Iris pigment epithelial cell (primary cell): ENCODE data around the gene TMEM89.
A peak's percentile ranks its signal among the peaks of the same experiment; 100 is the strongest.

ENCODE experiments used
- DNase-seq: peaks from one replicate; pipeline ENCODE4 v3.0.0-alpha.2; 2011; ENCODE audit warnings: low read depth

Gene TMEM89

DNA sequence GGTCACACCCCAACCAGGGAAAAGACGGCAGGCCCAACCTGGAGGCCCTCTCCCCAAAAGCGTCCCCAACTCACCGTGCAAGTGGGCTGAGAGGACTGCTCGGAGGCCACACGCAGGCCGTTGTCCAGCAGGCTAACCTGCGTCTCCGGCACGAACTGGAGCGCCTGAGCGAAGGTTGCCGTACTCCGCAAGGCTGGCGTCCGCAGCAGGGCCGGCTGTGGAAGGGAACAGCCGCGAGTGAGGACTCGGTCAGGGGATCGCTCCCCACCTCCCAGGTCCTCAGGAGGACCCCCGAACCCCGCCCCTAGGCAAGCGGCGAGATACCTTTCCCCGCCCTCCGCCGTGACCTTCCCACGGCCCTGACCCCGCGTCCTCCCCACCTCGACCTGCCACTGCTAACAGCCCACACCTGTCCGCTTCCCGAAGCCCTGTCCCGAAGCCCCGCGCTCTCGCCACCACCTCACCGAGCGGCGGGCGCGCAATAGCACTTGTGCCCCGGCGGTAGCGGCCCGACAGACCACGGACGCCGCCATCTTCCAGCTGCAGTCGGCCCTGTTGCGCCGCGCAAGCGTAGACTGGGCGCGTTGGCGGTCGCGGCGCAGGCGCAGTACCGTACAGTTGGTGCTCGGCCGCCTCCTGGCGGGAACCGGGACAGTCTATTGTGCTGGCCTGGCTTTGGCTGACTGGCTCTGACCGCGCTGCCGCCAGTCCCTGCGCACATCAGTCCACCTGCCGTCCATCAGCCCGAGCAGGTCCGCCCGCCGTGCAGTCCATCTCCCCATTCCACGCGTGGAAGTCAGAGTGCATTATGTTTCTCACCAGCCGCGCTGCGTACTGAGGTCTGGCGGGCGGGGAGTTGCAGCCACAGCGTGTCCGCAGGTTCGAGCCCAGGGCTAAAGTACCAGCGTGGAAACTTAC lies 12.2 kb downstream of the TMEM89 start, which contains the start of gene UQCRC1:
Gene UQCRC1 (minus strand): TSS at position 559 of the 918 bp plus-strand sequence. CDS start 26 bp downstream, at position 533.
- peak; percentile 90 for DNase-seq

DNA sequence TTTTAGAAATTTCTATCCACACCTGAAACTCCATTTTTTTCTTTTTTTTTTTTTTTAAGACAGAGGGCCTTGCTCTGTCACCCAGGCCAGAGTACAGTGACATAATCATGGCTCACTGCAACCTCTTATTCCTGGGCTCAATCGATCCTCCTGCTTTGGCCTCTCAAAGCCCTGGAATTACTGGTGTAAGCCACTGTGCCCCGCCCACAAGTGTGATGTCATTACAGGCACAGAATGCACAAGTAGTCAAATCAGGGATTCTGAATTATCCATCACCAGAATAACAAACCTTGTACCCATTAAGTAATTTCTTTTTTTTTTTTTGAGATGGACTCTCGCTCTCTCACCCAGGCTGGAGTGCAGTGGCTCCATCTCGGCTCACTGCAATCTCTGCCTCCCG lies 14.1 kb downstream of the TMEM89 start:
- peak; percentile 16 for DNase-seq

DNA sequence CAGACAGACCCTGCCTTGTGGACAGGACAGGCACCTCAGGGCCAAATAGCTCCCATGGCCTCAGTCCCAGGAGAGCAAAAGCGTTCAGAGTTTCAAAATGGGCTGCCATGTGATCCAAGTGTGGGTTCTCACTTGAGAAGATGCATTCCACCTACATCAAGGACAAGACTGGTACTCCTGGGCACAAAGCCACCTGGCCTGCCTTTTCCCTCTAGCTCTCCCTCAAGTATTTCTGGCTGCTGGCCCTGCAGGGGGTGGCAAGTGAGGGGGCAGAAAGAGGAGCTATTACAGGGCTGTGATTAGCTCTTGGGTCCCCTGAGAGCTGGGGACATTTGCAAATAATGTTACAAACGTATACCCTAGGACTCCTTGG lies 20.0 kb downstream of the TMEM89 start:
- DNase-seq, result no peak

DNA sequence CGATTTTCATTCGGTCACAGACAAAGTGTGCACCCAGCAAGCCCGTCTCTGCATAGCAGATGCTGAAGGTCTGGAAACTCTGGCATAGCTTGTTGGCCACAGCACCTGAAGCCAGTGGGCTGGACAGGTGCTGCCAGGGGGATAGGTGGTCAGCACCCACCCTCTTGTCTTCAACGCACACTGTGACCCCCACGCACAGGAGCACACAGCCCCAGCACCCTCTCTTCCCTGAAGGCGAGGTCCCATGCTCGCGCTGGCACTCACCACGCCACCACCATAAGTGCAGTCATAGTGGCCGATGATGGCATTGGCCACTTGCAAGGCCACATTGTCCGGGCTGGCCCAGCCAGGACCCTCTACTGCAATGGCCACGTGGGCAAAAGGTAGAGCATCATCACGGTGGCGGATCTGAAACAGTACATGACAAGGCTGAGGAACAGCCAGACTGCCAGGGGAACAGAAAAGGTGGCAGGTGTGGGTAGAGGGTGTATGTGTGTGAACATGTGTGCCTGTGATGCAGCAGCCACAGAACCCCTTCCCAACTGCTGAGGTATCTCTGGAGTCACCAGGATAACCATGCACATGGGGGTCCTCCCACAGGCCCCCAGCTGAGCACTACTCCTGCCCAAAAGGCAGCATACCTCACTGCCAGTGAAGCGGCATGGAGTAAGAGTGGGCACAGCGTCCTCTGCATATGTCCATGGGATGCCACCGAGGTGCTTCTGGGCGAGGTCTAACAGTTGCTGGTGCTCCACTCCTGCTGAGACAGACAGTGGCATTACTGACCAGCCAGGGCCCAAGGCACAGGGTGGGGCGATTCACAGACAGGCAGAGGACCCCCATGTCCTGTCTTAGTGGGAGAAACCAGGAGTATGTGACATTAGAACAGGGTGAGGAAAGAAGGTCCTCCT lies 20.6 kb downstream of the TMEM89 start:
- DNase-seq, result no peak

DNA sequence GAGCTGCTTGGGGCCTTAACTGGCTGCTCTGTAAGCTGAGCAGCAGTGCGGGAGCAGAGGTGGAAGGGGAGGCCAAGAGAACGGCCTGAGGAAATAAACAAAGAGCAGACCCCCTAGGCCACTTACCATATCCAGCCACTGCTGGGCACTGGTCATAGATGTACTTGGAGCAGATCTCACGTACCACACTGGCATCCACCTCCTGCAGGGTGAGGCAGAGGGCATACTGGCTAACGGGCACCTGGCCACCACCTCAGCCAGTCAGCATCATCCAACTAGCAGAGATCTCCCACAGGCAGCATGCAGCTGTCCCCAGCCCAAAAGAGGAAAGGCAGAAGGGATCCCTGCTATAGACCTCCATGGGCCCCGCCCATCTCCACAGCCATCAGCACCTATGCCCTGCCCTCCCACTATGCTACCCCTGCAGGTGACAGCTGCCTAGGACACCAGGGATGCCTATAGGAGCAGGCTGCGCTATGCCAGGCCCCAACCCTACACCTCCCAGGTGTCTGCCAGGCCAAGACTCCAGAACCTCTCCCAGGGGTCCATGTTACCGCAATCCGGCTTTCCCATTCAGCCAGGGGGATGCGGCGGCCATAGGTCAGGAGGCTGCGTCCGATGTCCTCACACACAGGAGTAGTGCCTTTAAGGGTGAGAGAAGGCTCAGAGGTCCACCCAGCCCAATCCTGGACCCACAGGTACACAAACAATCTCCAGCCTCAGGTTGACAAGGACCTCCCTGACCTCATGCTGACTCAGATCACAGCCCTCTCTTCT lies 21.9 kb downstream of the TMEM89 start:
- no peak for DNase-seq

DNA sequence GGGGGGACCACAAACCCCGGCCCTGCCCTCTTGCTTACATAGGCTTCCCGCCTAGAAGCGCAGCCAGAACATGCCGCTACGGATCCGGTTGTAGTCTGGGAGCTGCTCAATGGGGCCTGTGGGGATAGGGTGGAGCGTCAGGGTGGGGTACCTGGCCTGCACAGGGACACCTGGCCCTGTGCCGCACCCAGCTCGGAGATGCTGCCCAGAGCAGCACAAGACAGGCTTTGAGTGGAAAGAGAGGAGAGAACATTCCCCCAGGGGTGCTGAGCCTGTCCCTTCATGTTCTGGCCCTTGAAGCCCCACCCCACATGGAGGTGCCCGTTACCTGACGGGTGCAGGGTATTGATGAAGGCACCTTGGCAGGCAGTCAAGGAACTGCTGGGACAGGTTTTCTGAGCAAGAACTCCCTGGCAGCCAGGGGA lies 22.5 kb downstream of the TMEM89 start:
- no peak for DNase-seq

DNA sequence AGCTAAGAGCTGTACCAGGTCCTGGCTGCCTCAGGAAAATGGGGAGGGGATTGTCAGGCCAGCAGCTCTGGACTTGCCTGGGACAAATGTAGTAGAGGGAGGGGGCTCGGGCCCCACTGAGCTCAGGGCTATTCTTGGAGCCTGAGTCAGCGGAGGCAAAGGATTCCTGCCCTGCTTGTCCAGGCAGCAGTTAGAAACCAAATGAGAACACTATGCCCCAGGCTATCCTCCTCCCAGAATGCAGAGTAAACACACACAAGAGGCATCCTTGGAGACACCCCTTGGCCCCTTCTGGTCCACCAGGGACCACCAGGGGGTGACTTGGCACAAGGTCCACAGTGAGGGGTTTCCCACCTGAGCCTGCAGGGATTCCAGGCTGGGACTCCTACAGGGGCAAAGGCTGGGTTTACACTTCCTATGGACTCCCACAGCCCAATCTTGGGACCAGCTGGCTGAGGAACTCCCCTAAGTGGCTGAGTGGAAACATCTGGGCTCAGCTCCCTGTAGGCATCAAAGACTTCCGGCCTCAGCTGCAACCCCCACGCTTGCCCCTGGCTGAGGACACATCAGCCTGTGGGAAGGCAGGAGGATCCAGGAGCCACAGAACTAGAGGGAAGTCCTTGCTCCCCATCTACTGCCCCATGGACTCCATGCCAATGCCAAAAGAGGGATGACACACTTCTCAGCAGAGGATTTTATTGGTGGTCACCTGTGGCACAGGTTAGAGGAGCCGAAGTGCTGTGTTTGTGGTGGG lies 23.1 kb downstream of the TMEM89 start:
- peak; percentile 85 for DNase-seq

DNA sequence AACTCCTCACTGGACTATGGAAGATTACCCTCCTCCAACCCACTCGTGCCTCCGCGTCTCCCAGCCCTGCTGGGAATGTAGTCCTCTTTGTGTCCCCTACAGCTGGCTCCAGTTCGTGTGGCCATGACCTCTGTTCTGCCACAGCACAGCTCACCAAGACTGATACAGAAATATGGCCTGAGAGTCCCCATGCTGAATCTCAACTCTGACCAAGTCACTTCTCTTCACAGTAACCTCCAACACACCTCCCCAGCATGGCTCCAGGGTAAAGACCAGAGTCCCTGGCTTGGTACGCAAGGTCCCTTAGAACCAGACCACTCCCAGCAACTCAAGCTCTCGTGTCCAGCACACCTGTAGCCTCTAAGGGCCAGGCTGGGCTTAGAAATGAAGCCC lies 24.2 kb downstream of the TMEM89 start:
- no peak for DNase-seq

DNA sequence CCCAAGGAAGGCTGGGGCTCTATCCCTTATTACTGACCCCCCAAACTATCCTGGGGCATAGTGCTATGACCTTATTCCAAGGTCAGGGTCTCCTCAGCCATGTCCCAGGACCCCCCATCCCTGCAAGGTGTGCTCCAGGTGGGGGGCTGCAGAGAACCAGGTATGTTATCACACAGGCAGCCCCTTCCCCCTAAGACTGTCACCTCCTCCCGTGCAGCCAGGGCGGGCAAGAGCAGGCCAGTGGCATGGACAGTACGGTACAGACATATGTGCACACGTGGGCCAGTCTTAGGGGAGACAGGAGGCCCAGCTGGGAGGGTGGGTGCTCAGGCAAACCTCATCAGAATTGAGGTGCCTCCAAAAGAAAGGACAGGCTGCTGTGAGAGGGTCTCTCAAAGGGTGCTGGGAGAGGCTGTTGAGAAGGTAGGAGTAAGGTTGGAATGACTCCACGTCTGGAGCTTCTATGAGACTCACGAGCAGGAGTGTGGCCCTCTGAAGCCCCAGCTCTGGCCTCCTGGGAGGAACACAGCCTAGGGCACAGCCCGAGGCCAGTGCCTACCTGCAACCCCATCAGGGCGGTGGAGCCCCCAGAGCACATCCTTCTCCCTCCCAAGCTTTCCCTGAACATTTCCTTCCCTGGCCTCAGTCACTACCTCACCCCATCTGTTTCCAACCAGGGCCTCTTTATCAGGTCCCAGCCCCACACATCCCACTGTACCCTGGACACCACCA lies 24.7 kb downstream of the TMEM89 start:
- no peak for DNase-seq

DNA sequence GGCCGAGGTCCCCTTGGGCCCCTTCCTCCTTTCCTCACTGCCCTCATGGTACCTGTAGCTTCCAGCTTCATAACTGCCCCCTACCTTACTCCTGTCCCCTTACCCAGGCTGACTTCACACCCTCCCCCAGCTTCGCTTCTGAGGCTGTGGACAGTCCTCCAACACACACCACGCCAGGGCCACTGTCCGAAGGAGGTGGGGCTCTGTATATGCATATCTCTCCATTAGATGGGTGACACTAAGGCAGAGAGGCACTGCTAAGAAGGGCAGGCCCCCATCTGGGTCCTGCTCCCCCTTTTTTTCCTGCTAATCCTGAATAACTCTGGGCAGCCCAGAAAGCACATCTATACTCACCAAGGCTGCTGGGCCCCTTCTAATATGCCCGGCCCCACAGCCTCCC lies 25.4 kb downstream of the TMEM89 start:
- no peak for DNase-seq

DNA sequence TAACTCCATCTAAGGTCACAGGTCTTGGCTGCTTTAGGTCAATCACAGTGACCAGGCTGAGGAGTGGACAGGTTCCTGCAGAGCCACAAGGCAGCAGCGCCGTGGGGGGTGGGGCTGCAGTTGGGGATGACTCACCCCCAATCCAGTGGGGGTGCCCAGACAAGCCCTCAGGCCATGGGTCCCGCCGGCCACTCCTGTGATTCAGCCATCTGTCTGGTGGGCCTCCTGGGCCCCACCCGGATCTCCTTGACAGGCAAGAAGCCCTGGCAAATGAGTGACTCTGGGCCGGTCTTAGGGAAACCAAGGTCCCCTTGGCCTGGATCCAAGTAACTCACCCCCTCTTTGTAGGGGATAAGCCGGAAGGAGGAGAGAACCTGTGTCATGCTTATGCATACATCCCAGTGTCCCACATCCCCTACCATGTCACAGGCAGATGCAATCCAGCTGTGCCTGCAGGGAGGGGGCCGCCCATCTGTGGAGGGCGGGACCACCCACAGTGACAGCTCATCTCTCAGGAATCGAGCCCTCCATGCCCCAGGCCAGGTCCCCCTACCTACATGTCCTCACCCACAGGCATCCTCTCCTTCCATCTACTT lies 25.9 kb downstream of the TMEM89 start:
- DNase-seq, result peak; percentile 83

DNA sequence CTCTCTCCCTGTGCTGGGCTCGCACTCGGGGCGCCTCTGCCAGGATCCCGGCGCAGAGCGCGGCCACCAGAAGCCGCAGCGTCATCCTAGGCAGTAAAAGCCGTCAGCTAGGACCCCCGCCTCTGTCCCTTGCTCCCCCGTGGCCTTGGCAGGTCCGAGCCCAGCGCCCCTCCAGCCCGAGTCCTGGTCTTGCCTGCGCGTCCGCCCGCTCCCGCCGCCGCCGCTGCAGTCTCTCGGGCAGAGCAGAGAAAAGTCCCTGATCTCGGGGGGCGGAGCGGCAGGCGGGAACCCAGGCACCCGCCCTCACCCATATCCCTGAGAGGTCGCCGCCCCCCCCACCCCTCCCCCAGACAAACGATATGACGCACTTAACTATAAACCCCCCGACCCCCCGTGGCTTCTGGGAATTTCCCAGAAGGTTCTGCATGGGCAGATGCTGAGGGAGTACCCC lies 26.5 kb downstream of the TMEM89 start, which contains the start of gene COL7A1:
Gene COL7A1 (minus strand): TSS at position 255 of the 451 bp plus-strand sequence. CDS start 170 bp downstream, at position 85.
- no peak for DNase-seq

DNA sequence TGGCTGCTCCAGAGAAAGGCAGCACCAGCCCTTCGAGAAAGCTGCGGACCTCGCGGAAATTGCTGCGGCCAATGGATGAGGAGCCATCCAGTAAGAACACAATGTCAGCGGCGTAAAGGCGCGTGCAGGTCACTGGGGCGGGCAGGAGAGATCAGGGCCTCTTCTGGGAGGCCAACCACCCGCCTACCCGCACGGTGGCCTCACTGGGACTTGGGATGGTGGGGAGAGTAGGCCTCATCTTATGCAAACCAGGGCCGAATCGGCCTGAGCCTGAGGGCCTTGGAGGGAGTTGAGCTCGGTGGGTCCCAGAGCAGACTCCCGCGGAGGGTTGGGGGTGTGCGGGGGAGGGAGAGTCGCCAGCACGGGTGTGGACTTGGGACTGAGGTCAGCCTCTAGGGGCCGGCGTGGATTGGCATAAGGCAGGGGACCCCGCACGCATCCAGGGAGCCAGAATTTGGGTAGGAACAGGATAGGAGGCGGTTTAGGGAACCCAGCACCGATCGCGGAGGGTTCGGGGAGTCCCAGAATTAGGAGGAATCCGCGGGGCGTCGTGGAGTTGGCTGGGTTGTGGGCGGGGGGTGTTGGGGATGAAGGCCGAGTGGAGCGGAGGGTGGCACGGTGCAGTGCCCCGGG lies 27.0 kb downstream of the TMEM89 start:
- no peak for DNase-seq

DNA sequence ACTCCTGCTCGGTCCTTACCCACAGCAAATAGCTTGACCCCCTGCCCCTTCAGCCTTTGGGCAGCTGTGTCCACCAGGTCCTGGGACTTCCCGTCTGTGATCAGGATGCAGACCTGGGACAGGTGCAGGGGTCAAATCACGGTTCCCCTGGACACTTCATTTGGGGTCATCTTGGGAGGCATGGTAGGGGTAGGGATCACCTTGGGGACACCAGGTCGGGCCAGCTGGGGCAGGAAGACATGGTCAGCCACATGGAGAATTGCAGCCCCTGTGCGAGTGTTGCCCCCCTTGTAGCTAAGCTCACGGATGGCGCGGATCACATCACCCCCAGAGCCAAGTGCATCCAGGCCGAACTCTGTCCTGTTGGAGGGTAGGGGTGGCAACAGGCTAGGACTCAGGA lies 28.2 kb downstream of the TMEM89 start:
- DNase-seq, result no peak

DNA sequence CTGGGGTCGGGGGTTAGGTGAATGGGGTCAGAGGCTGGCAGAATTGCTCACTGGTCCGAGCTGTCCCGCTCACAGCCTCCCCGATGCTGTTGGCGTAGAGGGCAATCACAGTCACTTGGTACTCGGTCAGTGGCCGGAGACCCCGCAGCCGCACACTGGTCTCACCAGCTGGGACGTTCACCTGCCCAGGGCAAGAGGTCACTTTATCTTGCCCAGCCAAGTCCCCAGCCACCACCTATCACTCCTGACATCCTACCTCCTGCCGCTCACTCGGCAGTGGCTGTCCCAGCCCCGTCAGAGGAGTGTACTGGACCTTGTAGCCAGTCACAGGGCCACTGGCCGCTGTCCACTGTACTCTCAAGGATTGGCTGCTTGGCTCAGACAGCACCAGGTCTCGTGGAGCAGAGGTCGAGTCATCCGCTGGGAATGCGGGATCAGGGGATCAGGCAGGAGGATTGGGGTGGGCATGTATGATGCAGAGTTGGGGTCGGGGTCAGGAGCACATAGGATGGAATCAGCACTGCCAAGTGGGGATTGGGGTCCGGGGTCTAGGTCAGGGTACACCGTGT lies 29.0 kb downstream of the TMEM89 start:
- DNase-seq, result peak; percentile 15

DNA sequence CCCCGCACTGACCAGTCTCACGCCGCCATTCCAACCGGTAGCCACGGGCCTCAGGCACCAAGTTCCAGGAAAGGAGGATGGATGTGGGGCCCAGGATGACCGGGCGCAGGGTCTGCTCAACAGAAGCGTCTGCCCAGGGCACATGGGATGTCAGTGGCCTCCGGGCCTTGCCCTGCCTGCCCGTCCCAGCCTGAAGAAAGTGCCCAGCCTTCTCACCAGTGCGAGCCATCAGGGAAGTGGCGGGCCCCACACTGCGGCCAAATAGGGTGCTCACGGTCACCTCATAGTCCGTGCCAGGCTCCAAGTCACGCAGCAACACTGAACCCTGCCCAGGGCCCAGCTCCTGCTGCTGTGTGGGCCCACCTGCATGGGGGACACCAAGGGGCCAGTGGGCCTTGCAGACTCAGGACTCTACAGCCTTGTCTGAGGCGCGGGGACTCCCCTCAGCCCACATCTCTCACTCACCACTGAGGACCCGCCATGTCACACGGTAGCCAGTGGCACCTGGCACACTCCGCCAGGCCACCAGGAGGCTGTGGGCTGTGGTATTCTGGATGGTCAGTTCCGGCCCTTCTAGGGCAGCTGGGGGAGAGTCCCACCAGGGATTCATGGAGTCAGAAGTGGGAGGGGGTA lies 29.6 kb downstream of the TMEM89 start:
- no peak for DNase-seq

DNA sequence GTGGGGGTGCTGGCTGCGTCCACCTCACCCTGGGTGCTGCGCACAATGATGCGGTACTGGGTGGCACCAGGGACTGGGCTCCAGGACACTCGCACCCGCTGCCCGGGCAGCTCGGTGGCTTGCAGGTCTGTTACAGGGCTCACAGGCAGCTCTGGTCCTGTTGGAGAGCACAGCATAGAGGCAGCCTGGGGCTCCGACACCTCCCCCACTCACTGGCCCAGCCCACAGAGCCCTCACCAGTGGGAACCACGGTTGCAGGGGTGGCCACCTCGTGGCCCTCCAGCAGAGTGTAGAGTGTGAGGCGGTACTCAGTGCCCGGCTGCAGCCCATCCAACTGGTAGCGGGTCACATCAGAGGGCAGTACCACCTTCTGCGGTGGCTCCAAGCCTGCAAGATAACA lies 30.1 kb downstream of the TMEM89 start:
- no peak for DNase-seq

DNA sequence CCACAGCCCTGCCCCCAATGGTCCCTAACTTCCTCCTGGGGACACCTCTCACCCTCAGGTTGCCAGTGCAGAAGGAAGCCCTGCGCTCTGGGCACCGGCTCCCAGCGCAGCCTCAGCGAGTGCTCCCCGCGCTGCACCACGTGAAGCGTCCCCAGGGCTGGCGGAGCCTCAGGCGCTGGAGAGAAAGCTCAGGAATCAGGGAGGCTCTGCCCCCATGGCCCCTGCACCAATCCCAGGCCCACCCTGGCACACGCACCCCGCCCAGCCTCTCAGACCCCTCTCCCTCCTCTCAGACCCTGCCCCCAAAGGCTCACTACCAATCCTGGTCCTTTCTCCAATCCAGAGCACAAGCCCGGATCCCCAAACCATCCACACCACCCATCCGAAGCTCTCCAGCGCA lies 33.3 kb downstream of the TMEM89 start:
- DNase-seq, result no peak

DNA sequence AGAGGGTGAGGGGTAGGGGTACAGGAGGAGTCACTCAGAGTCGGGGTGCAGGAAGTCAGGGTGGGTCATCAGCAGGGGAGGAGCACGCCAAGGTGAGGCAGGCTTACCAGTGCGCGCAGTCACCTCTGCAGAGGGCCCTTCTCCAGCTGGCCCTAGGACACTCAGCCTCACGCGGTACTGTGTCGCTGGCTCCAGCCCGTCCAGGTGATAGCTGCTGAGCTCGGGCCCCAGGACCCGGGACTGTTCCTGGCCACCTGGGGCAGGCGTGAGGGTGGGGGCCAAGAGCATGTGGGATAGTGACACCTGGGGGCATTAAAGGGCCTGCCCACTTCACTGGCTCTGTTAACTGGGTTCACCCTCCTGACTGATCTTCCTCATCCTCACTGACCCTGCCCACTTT lies 33.9 kb downstream of the TMEM89 start:
- no peak for DNase-seq
